ENCODE measurements around the gene GRM7.

Gene GRM7

DNA sequence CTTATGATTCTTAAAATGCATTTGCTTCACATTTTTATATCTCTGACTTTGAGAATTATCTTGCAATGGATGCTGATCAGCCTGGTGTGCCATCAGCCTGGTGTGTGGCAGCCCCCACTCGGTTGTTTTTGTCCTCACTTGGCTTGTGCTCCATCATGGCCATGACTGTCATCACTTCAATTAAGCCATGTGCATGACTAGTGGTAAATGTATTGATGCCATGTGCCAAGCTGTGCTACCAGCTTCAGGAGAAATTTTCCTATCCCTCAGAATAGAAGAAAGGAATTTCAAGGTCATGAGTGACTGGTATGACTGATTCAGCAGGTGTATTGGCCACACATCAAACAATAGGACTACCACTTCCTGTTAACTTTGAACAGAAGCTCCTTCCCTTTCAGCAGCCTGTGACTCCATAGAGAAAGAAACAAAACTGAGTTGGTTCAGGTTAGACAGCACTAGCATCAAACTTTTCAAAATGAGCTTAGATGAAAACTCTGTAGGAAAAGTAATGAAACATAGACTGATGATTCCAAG lies 251.7 kb downstream of the GRM7 start:
- H3K9me3 ChIP-seq (ENCODE audit: control insufficient read depth, low read length) = no peaks in the 10 kb centered on the region
- no peaks in the 10 kb centered on the region for H3K4me1 ChIP-seq (ENCODE audit: control insufficient read depth, insufficient read depth, low read length, poor library complexity, severe bottlenecking)
- no peak overlapping the region for H3K4me3 ChIP-seq (ENCODE audit: extremely low read depth, insufficient read depth, low read length, poor library complexity, severe bottlenecking)
- no peak overlapping the region for H3K27ac ChIP-seq (ENCODE audit: low read depth, low read length, severe bottlenecking)
- H3K36me3 ChIP-seq (ENCODE audit: control insufficient read depth, insufficient read depth, low read length) = no peaks in the 10 kb centered on the region
- 100% methylated on average over 1 of the region's 1 CpG; no CpG with 5 or more reads in 1 of the 2 experiments for WGBS, 2 experiments (ENCODE audit: insufficient coverage in 2 of 2)

- H3K27ac ChIP-seq (ENCODE audit: low read depth, low read length, severe bottlenecking) = no peak overlapping the region
- H3K4me1 ChIP-seq (ENCODE audit: control insufficient read depth, insufficient read depth, low read length, poor library complexity, severe bottlenecking) = no peaks in the 10 kb centered on the region
- H3K4me3 ChIP-seq (ENCODE audit: extremely low read depth, insufficient read depth, low read length, poor library complexity, severe bottlenecking) = no peak overlapping the region
- no peaks in the 10 kb centered on the region for H3K9me3 ChIP-seq (ENCODE audit: control insufficient read depth, low read length)
- no peaks in the 10 kb centered on the region for H3K36me3 ChIP-seq (ENCODE audit: control insufficient read depth, insufficient read depth, low read length)
- WGBS, 2 experiments (ENCODE audit: insufficient coverage in 2 of 2) = 62 to 75% methylated on average over 7 of the region's 8 CpGs
Measured at GRCh38 chr3:7144697-7145308, 283.9 kb downstream of the GRM7 start.

GRCh38 chr3:7146529-7146928 lies 285.6 kb downstream of the GRM7 start:
- Histone ChIP-seq H3K4me1 (ENCODE audit: control insufficient read depth, insufficient read depth, low read length, poor library complexity, severe bottlenecking) (no peaks in the 10 kb centered on the region), H3K36me3 (ENCODE audit: control insufficient read depth, insufficient read depth, low read length) (no peaks in the 10 kb centered on the region), H3K9me3 (ENCODE audit: control insufficient read depth, low read length) (no peaks in the 10 kb centered on the region), H3K27ac (ENCODE audit: low read depth, low read length, severe bottlenecking) (no peak overlapping the region), H3K4me3 (ENCODE audit: extremely low read depth, insufficient read depth, low read length, poor library complexity, severe bottlenecking) (no peak overlapping the region)
- 94 to 100% methylated on average over 1 to 3 of the region's 5 CpGs for WGBS, 2 experiments (ENCODE audit: insufficient coverage in 2 of 2)

DNA sequence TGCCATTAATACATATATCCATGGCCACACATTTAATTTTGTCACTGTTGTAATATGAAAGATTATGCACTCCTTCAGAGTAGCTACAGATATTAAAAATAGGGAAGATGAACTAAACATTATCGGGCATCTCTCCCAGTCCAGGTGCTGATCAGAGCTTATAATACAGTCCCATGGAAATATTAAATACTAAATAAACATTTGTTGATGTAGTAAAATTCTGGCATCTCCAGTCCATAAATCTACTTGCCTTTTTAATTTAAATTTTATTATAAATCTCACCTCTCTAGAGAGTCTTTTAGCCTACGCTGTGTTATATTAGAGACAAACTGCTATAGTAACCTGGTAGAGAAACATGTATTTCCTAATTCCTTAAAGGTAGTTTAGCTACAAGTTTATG lies 297.6 kb downstream of the GRM7 start:
- Histone ChIP-seq H3K4me1 (ENCODE audit: control insufficient read depth, insufficient read depth, low read length, poor library complexity, severe bottlenecking) (no peaks in the 10 kb centered on the region), H3K27ac (ENCODE audit: low read depth, low read length, severe bottlenecking) (no peak overlapping the region), H3K9me3 (ENCODE audit: control insufficient read depth, low read length) (no peaks in the 10 kb centered on the region), H3K36me3 (ENCODE audit: control insufficient read depth, insufficient read depth, low read length) (no peaks in the 10 kb centered on the region), H3K4me3 (ENCODE audit: extremely low read depth, insufficient read depth, low read length, poor library complexity, severe bottlenecking) (no peak overlapping the region)
- no CpG with 5 or more reads among the region's 2 CpGs for WGBS, 2 experiments (ENCODE audit: insufficient coverage in 2 of 2)

DNA sequence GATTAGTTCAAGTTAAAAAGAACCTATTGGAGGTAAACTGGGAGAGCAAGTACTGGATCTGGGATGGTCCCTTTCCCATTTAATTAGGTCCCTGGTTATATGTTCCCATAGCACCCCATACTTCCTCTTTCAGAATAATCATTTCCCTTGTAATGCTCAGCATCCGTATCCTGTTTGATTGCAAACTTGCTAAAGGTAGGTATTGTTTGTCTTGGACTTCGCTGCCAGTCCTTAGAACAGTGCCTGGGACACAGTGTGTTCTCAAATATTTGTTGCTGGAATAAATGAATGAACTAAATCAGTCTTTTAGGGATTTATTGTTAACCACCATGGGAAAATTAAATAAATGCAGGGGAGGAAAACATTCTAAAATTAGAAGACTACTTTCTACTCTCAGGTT lies 299.8 kb downstream of the GRM7 start:
- H3K27ac ChIP-seq (ENCODE audit: low read depth, low read length, severe bottlenecking) = no peak overlapping the region
- H3K4me3 ChIP-seq (ENCODE audit: extremely low read depth, insufficient read depth, low read length, poor library complexity, severe bottlenecking) = no peak overlapping the region
- H3K36me3 ChIP-seq (ENCODE audit: control insufficient read depth, insufficient read depth, low read length) = no peaks in the 10 kb centered on the region
- H3K4me1 ChIP-seq (ENCODE audit: control insufficient read depth, insufficient read depth, low read length, poor library complexity, severe bottlenecking) = no peaks in the 10 kb centered on the region
- WGBS, 2 experiments (ENCODE audit: insufficient coverage in 2 of 2) = no CpG with 5 or more reads among the region's 2 CpGs
- no peaks in the 10 kb centered on the region for H3K9me3 ChIP-seq (ENCODE audit: control insufficient read depth, low read length)

GRCh38 chr3:7166460-7166859 lies 305.5 kb downstream of the GRM7 start:
- Histone ChIP-seq H3K4me1 (ENCODE audit: control insufficient read depth, insufficient read depth, low read length, poor library complexity, severe bottlenecking) (no peaks in the 10 kb centered on the region), H3K36me3 (ENCODE audit: control insufficient read depth, insufficient read depth, low read length) (no peaks in the 10 kb centered on the region), H3K9me3 (ENCODE audit: control insufficient read depth, low read length) (no peaks in the 10 kb centered on the region), H3K4me3 (ENCODE audit: extremely low read depth, insufficient read depth, low read length, poor library complexity, severe bottlenecking) (no peak overlapping the region), H3K27ac (ENCODE audit: low read depth, low read length, severe bottlenecking) (no peak overlapping the region)
- 95 to 100% methylated on average over 2 of the region's 4 CpGs for WGBS, 2 experiments (ENCODE audit: insufficient coverage in 2 of 2)

DNA sequence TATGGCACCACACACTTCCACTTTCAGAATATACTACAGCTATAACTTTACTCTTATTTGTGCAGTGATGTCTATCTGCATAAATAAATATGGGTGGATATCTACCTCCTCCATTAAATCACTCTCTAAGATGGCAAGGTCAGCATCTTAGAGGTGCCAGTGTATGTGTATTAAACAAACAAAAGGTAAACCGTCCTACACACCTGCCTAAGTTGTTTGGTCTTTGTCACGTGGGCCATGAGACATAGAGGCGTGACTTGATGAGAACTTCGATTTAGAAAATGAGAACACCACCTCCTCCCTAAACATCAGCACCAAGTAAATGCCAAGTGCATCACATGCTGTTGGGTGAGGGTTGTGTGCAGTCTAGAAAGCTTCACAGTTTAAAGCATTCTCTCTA lies 310.6 kb downstream of the GRM7 start:
- H3K9me3 ChIP-seq (ENCODE audit: control insufficient read depth, low read length) = no peaks in the 10 kb centered on the region
- no peak overlapping the region for H3K27ac ChIP-seq (ENCODE audit: low read depth, low read length, severe bottlenecking)
- no peak overlapping the region for H3K4me3 ChIP-seq (ENCODE audit: extremely low read depth, insufficient read depth, low read length, poor library complexity, severe bottlenecking)
- no peaks in the 10 kb centered on the region for H3K36me3 ChIP-seq (ENCODE audit: control insufficient read depth, insufficient read depth, low read length)
- no peaks in the 10 kb centered on the region for H3K4me1 ChIP-seq (ENCODE audit: control insufficient read depth, insufficient read depth, low read length, poor library complexity, severe bottlenecking)
- no CpG with 5 or more reads among the region's 4 CpGs for WGBS, 2 experiments (ENCODE audit: insufficient coverage in 2 of 2)

DNA sequence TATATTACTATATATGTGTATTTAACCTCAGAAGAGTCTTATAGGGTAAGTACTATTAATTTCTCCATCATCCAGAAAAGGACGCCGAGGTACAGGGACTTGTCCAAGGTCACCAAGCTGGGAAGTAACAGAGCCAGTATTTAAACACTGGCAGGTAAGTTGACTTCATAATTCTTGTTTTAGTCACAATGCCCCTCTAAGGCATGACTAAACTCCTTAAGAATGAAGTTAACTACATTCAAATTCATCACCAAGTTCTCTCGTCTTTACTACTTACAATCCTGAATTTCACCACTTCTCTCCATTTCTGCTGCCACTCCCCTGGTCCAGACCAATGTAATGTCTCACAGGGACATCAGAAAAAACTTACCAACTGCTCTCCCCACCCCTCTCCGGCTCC lies 312.1 kb downstream of the GRM7 start:
- Histone ChIP-seq H3K4me1 (ENCODE audit: control insufficient read depth, insufficient read depth, low read length, poor library complexity, severe bottlenecking) (no peaks in the 10 kb centered on the region), H3K4me3 (ENCODE audit: extremely low read depth, insufficient read depth, low read length, poor library complexity, severe bottlenecking) (no peak overlapping the region), H3K36me3 (ENCODE audit: control insufficient read depth, insufficient read depth, low read length) (no peaks in the 10 kb centered on the region), H3K9me3 (ENCODE audit: control insufficient read depth, low read length) (no peaks in the 10 kb centered on the region), H3K27ac (ENCODE audit: low read depth, low read length, severe bottlenecking) (no peak overlapping the region)
- WGBS, 2 experiments (ENCODE audit: insufficient coverage in 2 of 2) = 75 to 80% methylated on average over 1 of the region's 4 CpGs

DNA sequence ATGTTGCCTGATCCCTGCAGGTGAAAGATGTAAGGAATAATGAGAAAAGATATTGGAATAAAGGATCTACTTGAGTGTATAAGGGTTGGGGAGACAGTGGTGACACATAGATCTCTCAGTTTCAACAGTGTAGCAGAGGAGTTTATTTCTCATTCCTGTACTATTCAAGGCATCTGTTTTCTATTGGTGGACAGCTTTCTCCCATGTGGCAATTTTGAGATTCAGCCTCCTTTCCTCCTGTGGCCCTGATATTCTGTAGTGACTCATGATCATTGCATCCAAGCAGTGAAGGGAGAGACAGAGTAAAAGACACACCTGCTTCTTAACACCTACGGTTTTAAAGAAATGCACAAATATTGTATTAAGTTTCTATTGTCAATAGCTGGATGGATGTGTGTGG lies 327.6 kb downstream of the GRM7 start:
- WGBS, 2 experiments (ENCODE audit: insufficient coverage in 2 of 2) = no CpG with 5 or more reads among the region's 1 CpG
- Histone ChIP-seq H3K4me1 (ENCODE audit: control insufficient read depth, insufficient read depth, low read length, poor library complexity, severe bottlenecking) (no peaks in the 10 kb centered on the region), H3K9me3 (ENCODE audit: control insufficient read depth, low read length) (no peaks in the 10 kb centered on the region), H3K36me3 (ENCODE audit: control insufficient read depth, insufficient read depth, low read length) (no peaks in the 10 kb centered on the region), H3K4me3 (ENCODE audit: extremely low read depth, insufficient read depth, low read length, poor library complexity, severe bottlenecking) (no peak overlapping the region), H3K27ac (ENCODE audit: low read depth, low read length, severe bottlenecking) (no peak overlapping the region)

GRCh38 chr3:7190095-7190494 lies 329.2 kb downstream of the GRM7 start:
- no peak overlapping the region for H3K27ac ChIP-seq (ENCODE audit: low read depth, low read length, severe bottlenecking)
- H3K9me3 ChIP-seq (ENCODE audit: control insufficient read depth, low read length) = no peaks in the 10 kb centered on the region
- no peaks in the 10 kb centered on the region for H3K4me1 ChIP-seq (ENCODE audit: control insufficient read depth, insufficient read depth, low read length, poor library complexity, severe bottlenecking)
- H3K4me3 ChIP-seq (ENCODE audit: extremely low read depth, insufficient read depth, low read length, poor library complexity, severe bottlenecking) = no peak overlapping the region
- 83 to 100% methylated on average over 1 to 2 of the region's 4 CpGs for WGBS, 2 experiments (ENCODE audit: insufficient coverage in 2 of 2)
- H3K36me3 ChIP-seq (ENCODE audit: control insufficient read depth, insufficient read depth, low read length) = no peaks in the 10 kb centered on the region

DNA sequence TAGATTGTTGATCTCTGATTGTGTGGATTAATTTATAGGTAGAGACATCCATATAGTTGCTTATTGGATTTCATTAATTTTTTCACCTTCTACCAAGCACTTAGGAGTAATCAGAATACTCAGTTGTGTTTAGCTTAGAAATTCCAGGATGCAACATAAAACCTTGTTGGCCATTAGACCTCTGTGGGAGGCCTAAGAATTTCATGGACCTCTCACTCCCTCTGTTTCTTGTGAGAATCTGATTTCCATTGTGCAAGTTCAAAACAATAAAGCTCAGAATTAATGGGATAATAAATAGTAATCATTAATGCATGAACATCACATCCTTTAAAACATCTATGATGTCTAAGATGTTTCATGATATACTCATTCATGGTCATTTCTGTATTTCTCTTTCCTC lies 332.4 kb downstream of the GRM7 start:
- H3K36me3 ChIP-seq (ENCODE audit: control insufficient read depth, insufficient read depth, low read length) = no peaks in the 10 kb centered on the region
- no peak overlapping the region for H3K4me3 ChIP-seq (ENCODE audit: extremely low read depth, insufficient read depth, low read length, poor library complexity, severe bottlenecking)
- H3K9me3 ChIP-seq (ENCODE audit: control insufficient read depth, low read length) = no peaks in the 10 kb centered on the region
- no peaks in the 10 kb centered on the region for H3K4me1 ChIP-seq (ENCODE audit: control insufficient read depth, insufficient read depth, low read length, poor library complexity, severe bottlenecking)
- no peak overlapping the region for H3K27ac ChIP-seq (ENCODE audit: low read depth, low read length, severe bottlenecking)
